HCT116 (cell line): ENCODE results near the gene SPRED1. TPM values are rescaled to one million over a fixed set of nuclear protein-coding genes. Genes with fewer than 3 reads are reported as not detected.
A peak's percentile ranks its signal among the peaks of the same experiment; 100 is the strongest.

ENCODE experiments used
- ATAC-seq: fragments of 200-7000 bp; cut with Tn5 transposase; 2 replicates; pipeline ENCODE4 v1.9.1; 2020; ENCODE audit warnings: mild to moderate bottlenecking, moderate library complexity
- BruUV-seq: library from RNA; stranded (reverse); fragments of 400-500 nt; replicated peaks from 2 replicates; lab custom pipeline; 2021; lab: Mats Ljungman, UMichigan
- CTCF ChIA-PET: fragments of 300-600 bp; sonication (Branson Sonifier 250); formaldehyde crosslinking; loops from one replicate; lab custom pipeline; 2021; ENCODE audit warnings: antibody characterized with exemption; lab: Charles Lee
- POLR2A ChIA-PET: fragments of 300-600, 350-600 bp; sonication (Branson Sonifier 250); formaldehyde crosslinking; loops from one replicate; lab custom pipeline; 2021; ENCODE audit warnings: antibody characterized with exemption; lab: Charles Lee
- RAD21 ChIA-PET, 2 experiments: fragments of 300-600 bp; sonication (Branson Sonifier 250); formaldehyde crosslinking; loops; one replicate each; lab custom pipeline; 2023; ENCODE audit warnings: low total read pairs in 2 of 2; ENCODE audit not compliant: uncharacterized antibody in 2 of 2, unreplicated experiment in 2 of 2, low non-redundant PET in 1 of 2; lab: Charles Lee
- DNase-seq: peaks from one replicate; pipeline ENCODE4 v3.0.0-alpha.2; 2010; ENCODE audit warnings: low read depth, low spot score
- H2AFZ ChIP-seq: fragments of 200-600 bp; shearing (Covaris generic), sonication (generic); 2 replicates; pipeline ENCODE4 v1.6.1; 2017; ENCODE audit warnings: low read depth, mixed run types, mixed read lengths, antibody characterized with exemption, low read length; ENCODE audit not compliant: poor library complexity, severe bottlenecking
- H3K27ac ChIP-seq: 2 replicates; pipeline ENCODE4 v1.5.1; 2012; ENCODE audit warnings: low read depth, low read length
- H3K27me3 ChIP-seq: fragments of 200-600 bp; sonication (generic); 2 replicates; pipeline ENCODE4 v1.6.1; 2016; ENCODE audit warnings: mixed run types, low read length, mixed read lengths; ENCODE audit not compliant: insufficient read depth
- H3K36me3 ChIP-seq, 2 experiments: fragments of 200-500 bp in 1 of 2; fragments of 200-600 bp in 1 of 2; sonication (Bioruptor generic) in 1 of 2; sonication (generic) in 1 of 2; 2 replicates each; pipeline versions ENCODE4 v1.5.1 to v1.6.1; 2014 to 2016; ENCODE audit warnings: low read length in 2 of 2, inconsistent platforms in 1 of 2, mixed read lengths in 1 of 2, mixed run types in 1 of 2; ENCODE audit not compliant: insufficient read depth in 2 of 2, control insufficient read depth in 1 of 2
- H3K4me1 ChIP-seq, 2 experiments: fragments of 200-600 bp in 1 of 2; sonication (generic) in 1 of 2; 2 replicates each; pipeline versions ENCODE4 v1.5.1 to v1.6.1; 2012 to 2017; ENCODE audit warnings: low read length in 2 of 2, inconsistent platforms in 1 of 2, mild to moderate bottlenecking in 1 of 2, mixed read lengths in 1 of 2, mixed run types in 1 of 2, moderate library complexity in 1 of 2; ENCODE audit not compliant: insufficient read depth in 2 of 2, control insufficient read depth in 1 of 2
- H3K4me2 ChIP-seq: fragments of 200-600 bp; sonication (generic); 2 replicates; pipeline ENCODE4 v1.6.1; 2017; ENCODE audit warnings: mixed run types, low read length, mixed read lengths
- H3K4me3 ChIP-seq, 2 experiments: fragments of 200-600 bp in 1 of 2; sonication (generic) in 1 of 2; replicated peaks in 1 of 2; 2 replicates each; pipeline ENCODE4 v1.5.1; 2011 to 2016; ENCODE audit warnings: low read length in 2 of 2, control low read depth in 1 of 2, low read depth in 1 of 2, mild to moderate bottlenecking in 1 of 2, mixed read lengths in 1 of 2, mixed run types in 1 of 2
- H3K79me2 ChIP-seq: fragments of 200-600 bp; sonication (generic); 2 replicates; pipeline ENCODE4 v1.6.1; 2017; ENCODE audit warnings: mild to moderate bottlenecking, mixed run types, low read length, moderate library complexity, mixed read lengths; ENCODE audit not compliant: insufficient read depth
- H3K9ac ChIP-seq: fragments of 200-600 bp; sonication (generic); 2 replicates; pipeline ENCODE4 v1.6.1; 2016; ENCODE audit warnings: low read length, mixed read lengths
- H3K9me2 ChIP-seq: fragments of 200-600 bp; sonication (generic), shearing (Covaris generic); 2 replicates; pipeline ENCODE4 v1.6.1; 2017; ENCODE audit warnings: mixed run types, mild to moderate bottlenecking, moderate library complexity; ENCODE audit not compliant: insufficient read depth
- H3K9me3 ChIP-seq, 2 experiments: fragments of 200-500 bp in 1 of 2; fragments of 200-600 bp in 1 of 2; sonication (Bioruptor generic) in 1 of 2; sonication (generic) in 1 of 2; 2 replicates each; pipeline ENCODE4 v1.6.1; 2014 to 2017; ENCODE audit warnings: low read length in 2 of 2, mixed read lengths in 2 of 2, inconsistent platforms in 1 of 2, low read depth in 1 of 2, mild to moderate bottlenecking in 1 of 2, mixed run types in 1 of 2, moderate library complexity in 1 of 2; ENCODE audit not compliant: control insufficient read depth in 1 of 2, insufficient read depth in 1 of 2
- H4K20me1 ChIP-seq: fragments of 200-600 bp; sonication (generic), shearing (Covaris generic); 2 replicates; pipeline ENCODE4 v1.6.1; 2017; ENCODE audit warnings: mixed run types, mild to moderate bottlenecking, moderate library complexity; ENCODE audit not compliant: insufficient read depth
- CTCF ChIP-seq, 3 experiments: fragments of 200-600 bp in 1 of 3; sonication (generic) in 1 of 3; IDR thresholded peaks in 2 of 3; conservative IDR thresholded peaks in 1 of 3; 2 replicates each; pipeline ENCODE4 v1.5.1; 2012 to 2017; ENCODE audit warnings: low read depth in 2 of 3, low read length in 2 of 3, antibody characterized with exemption in 1 of 3, borderline replicate concordance in 1 of 3, control low read depth in 1 of 3, mild to moderate bottlenecking in 1 of 3, mixed read lengths in 1 of 3, mixed run types in 1 of 3, moderate library complexity in 1 of 3; ENCODE audit not compliant: insufficient read depth in 1 of 3
- RAD21 ChIP-seq: IDR thresholded peaks from 2 replicates; pipeline ENCODE4 v1.6.1; 2012; ENCODE audit warnings: low read depth, mild to moderate bottlenecking
- SP1 ChIP-seq: IDR thresholded peaks from 2 replicates; pipeline ENCODE4 v1.6.1; 2012; ENCODE audit warnings: low read depth
- ZBTB33 ChIP-seq: IDR thresholded peaks from 2 replicates; pipeline ENCODE4 v1.6.1; 2011; ENCODE audit warnings: mild to moderate bottlenecking, low read length, moderate library complexity; ENCODE audit not compliant: insufficient replicate concordance; ENCODE audit errors: extremely low read depth
- intact Hi-C: fragments of 100-400 bp; cut with micrococcal nuclease; formaldehyde crosslinking; loops from 2 replicates; pipeline ENCODE4 v1.10.0; 2022
- total RNA-seq: library from RNA; stranded (reverse); gene quantifications from one replicate; pipeline ENCODE4 v1.2.1, GENCODE V29; 2021; ENCODE audit not compliant: unreplicated experiment

SPRED1 gene
- total RNA-seq, 1 experiment from 2014 or later, result 24.7 TPM

GRCh38 chr15:38389924-38390542 is 137.4 kb downstream of the SPRED1 start:
- DNase-seq (peak; percentile 37), ATAC-seq (peak; percentile 91)
- TF ChIP-seq ZBTB33 (no peak), RAD21 (peak; percentile 62), CTCF (IDR thresholded peaks at IDR 0.05 in 2 of 3, conservative IDR thresholded peaks at IDR 0.05 in 1 of 3; ENCODE audit: borderline replicate concordance in 1 of 3, insufficient read depth in 1 of 3, low read depth in 2 of 3, low read length in 2 of 3) (peak; percentile 32 to 90 (median 88); a peak in 5 of 6 replicates), SP1 (no peak)
- CTCF ChIA-PET, result interaction anchor here (2.0 to 2.6 kb wide), 2 partner anchors 50 to 395 kb away, joined by 6 to 10 read pairs; no protein-coding TSS in a partner anchor
- Histone ChIP-seq H3K36me3 (no peaks in the 10 kb centered on the region), H3K4me2 (no peak overlapping the region), H3K4me1 (no peaks in the 10 kb centered on the region), H2AFZ (no peak overlapping the region), H3K79me2 (no peaks in the 10 kb centered on the region), H3K9me2 (no peaks in the 10 kb centered on the region), H4K20me1 (no peaks in the 10 kb centered on the region), H3K27me3 (no peaks in the 10 kb centered on the region), H3K4me3 (no peak overlapping the region), H3K27ac (no peak overlapping the region), H3K9me3 (no peaks in the 10 kb centered on the region; a peak in 1 of 4 replicates), H3K9ac (no peak overlapping the region)
- RAD21 ChIA-PET, result interaction anchor here in 1 of 2 experiments (1.1 kb wide), 1 partner anchor 394 kb away, joined by 4 read pairs; no protein-coding TSS in a partner anchor
- BruUV-seq, result no TSS peak
- POLR2A ChIA-PET, result no interaction called here
- intact Hi-C loops, result loop anchor here (1.0 kb wide), 2 partner anchors 387 to 395 kb away; no protein-coding TSS in a partner anchor
